Measurements from ENCODE around the gene ANAPC4.

DNA sequence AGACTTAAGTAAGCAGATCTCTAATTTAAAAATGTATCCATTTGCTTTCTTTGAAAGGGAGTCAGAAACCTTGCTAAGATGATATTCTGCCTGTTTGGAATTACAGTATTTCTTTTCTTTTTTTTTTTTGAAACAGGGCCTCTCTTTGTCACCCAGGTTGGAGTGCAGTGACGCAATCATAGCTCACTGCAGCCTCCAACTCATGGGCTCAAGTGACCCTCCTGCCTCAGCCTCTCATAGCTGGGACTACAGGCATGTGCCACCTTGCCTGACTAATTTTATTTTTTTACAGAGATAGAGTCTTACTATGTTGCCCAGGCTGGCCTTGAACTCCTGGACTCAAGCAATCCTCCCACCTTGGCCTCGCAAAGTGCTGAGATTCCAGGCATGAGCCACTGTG, 40.0 kb downstream of the ANAPC4 start:
- TF ChIP-seq, protein P1, sequence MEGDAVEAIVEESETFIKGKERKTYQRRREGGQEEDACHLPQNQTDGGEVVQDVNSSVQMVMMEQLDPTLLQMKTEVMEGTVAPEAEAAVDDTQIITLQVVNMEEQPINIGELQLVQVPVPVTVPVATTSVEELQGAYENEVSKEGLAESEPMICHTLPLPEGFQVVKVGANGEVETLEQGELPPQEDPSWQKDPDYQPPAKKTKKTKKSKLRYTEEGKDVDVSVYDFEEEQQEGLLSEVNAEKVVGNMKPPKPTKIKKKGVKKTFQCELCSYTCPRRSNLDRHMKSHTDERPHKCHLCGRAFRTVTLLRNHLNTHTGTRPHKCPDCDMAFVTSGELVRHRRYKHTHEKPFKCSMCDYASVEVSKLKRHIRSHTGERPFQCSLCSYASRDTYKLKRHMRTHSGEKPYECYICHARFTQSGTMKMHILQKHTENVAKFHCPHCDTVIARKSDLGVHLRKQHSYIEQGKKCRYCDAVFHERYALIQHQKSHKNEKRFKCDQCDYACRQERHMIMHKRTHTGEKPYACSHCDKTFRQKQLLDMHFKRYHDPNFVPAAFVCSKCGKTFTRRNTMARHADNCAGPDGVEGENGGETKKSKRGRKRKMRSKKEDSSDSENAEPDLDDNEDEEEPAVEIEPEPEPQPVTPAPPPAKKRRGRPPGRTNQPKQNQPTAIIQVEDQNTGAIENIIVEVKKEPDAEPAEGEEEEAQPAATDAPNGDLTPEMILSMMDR (IDR thresholded peaks at IDR 0.05; ENCODE audit: insufficient read depth, low read depth, low read length) = no peak
- TF ChIP-seq EZH2 (IDR thresholded peaks at IDR 0.05; ENCODE audit: insufficient read depth, low read length) = no peak
